Natural killer cell treated with Interleukin-12 subunit alpha and Interleukin-12 subunit beta and Interleukin-15 and Interleukin-18, amount 100 ng/mL, for 72 hours (primary cell): Measurements from ENCODE around the gene CXCR5. TPM values are rescaled to one million over a fixed set of nuclear protein-coding genes. Genes with fewer than 3 reads are reported as not detected.

Source experiments
- ATAC-seq, 2 donors: fragments of 150-1000 bp; cut with Tn5 transposase in 1 of 2; sonication (Bioruptor Pico), chemical (Tn5 transposase) in 1 of 2; 2 replicates each; pipeline ENCODE4 v1.10.0; 2021
- DNase-seq: peaks from one replicate; pipeline ENCODE4 v3.0.0; 2022; ENCODE audit warnings: low spot score
- H3K27ac Mint-ChIP-seq, 2 donors: 1 replicate in 1 of 2; 2 replicates in 1 of 2; pipeline ENCODE4 v1.8.0; 2022; ENCODE audit warnings: mixed read lengths in 2 of 2, mild to moderate bottlenecking in 1 of 2, moderate library complexity in 1 of 2
- H3K27me3 Mint-ChIP-seq, 2 donors: 1 replicate in 1 of 2; 2 replicates in 1 of 2; pipeline ENCODE4 v1.8.0; 2022; ENCODE audit warnings: mixed read lengths in 2 of 2
- H3K36me3 Mint-ChIP-seq: one replicate; pipeline ENCODE4 v1.8.0; 2022; ENCODE audit warnings: mixed read lengths
- H3K4me1 Mint-ChIP-seq, 2 donors: 1 replicate in 1 of 2; 2 replicates in 1 of 2; pipeline ENCODE4 v1.8.0; 2022; ENCODE audit warnings: low read depth in 2 of 2, mixed read lengths in 2 of 2, mild to moderate bottlenecking in 1 of 2
- H3K4me3 Mint-ChIP-seq: one replicate; pipeline ENCODE4 v1.8.0; 2022; ENCODE audit warnings: mixed read lengths
- H3K9me3 Mint-ChIP-seq: 2 replicates; pipeline ENCODE4 v1.8.0; 2022; ENCODE audit warnings: mixed read lengths
- total RNA-seq, 2 donors: library from RNA; stranded (reverse); gene quantifications; one replicate each; pipeline ENCODE4 v1.2.3, GENCODE V29; 2022

The CXCR5 gene
- total RNA-seq, 2 donors from 2014 or later, result 3.1 to 6.3 TPM

GRCh38 chr11:118927554-118928100 is 43.9 kb downstream of the CXCR5 start:
- H3K36me3 Mint-ChIP-seq, result no peaks in the 10 kb centered on the region
- ATAC-seq (no peak), DNase-seq (no peak)
- H3K27me3 Mint-ChIP-seq, result no peaks in the 10 kb centered on the region
- H3K4me1 Mint-ChIP-seq, result peaks cover 56% of the 10 kb centered on the region in 2 donors
- H3K9me3 Mint-ChIP-seq, result no peaks in the 10 kb centered on the region
- H3K4me3 Mint-ChIP-seq, result peak overlapping the region; percentile 95
- peak overlapping the region; percentile 86 to 89 for H3K27ac Mint-ChIP-seq

- no peaks in the 10 kb centered on the region for H3K36me3 Mint-ChIP-seq
- peaks cover 50 to 52% of the 10 kb centered on the region in 2 donors for H3K4me1 Mint-ChIP-seq
- peak; percentile 72 to 82 for ATAC-seq
- H3K9me3 Mint-ChIP-seq, result no peaks in the 10 kb centered on the region
- no peaks in the 10 kb centered on the region for H3K27me3 Mint-ChIP-seq
- peak overlapping the region; percentile 86 to 89 for H3K27ac Mint-ChIP-seq
- peak overlapping the region; percentile 95 for H3K4me3 Mint-ChIP-seq
- DNase-seq, result peak; percentile 91
These were observed 44.6 kb downstream of the CXCR5 start for GRCh38 chr11:118928101-118928869.

DNA sequence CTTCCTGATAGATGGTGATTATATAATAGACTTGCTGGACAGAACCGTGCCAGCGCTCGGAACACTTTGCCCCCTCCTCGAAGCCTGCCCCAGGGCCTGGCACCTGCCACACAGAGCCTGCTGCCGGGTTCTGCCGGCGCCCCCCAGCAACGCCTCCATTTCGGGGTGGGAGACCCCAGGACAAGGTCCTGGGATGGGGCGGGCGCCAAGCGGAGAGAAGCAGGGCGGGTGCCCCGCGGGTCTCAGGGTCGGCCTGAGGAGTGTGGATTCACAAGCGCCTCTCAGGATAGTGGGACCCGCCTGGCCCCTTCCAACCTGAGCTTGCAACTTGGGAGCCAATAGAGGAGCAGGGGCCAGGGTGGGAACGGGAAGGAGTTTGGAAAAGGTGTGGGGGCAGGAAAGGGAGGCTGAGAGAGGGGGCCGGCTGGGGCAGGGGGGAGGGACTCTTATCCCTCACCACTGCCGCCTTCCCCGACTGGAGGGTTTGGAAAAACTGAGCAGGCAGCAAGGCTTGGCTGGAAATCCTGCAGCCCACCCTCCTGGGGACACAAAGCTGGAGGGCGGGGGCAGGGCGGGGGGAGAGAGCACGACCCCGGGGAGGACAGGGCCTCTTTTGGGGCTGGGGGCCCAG is 45.3 kb downstream of the CXCR5 start:
- peak overlapping the region; percentile 86 to 89 for H3K27ac Mint-ChIP-seq
- peaks cover 43 to 45% of the 10 kb centered on the region in 2 donors for H3K4me1 Mint-ChIP-seq
- no peaks in the 10 kb centered on the region for H3K9me3 Mint-ChIP-seq
- DNase-seq (no peak), ATAC-seq (peak; percentile 3 to 25)
- H3K36me3 Mint-ChIP-seq, result no peaks in the 10 kb centered on the region
- H3K27me3 Mint-ChIP-seq, result no peaks in the 10 kb centered on the region
- peak overlapping the region; percentile 95 for H3K4me3 Mint-ChIP-seq

- no peaks in the 10 kb centered on the region for H3K9me3 Mint-ChIP-seq
- peak overlapping the region; percentile 77 for H3K4me3 Mint-ChIP-seq
- H3K27ac Mint-ChIP-seq, result peak overlapping the region; percentile 67 to 89
- peaks cover 38% of the 10 kb centered on the region in 2 donors for H3K4me1 Mint-ChIP-seq
- ATAC-seq (peak; percentile 21 to 52), DNase-seq (no peak)
- no peaks in the 10 kb centered on the region for H3K36me3 Mint-ChIP-seq
- H3K27me3 Mint-ChIP-seq, result no peaks in the 10 kb centered on the region
These were observed 45.9 kb downstream of the CXCR5 start for GRCh38 chr11:118929501-118930093.

- Mint-ChIP-seq H3K4me1 (peaks cover 38% of the 10 kb centered on the region in 2 donors), H3K9me3 (no peaks in the 10 kb centered on the region), H3K27me3 (no peaks in the 10 kb centered on the region), H3K36me3 (no peaks in the 10 kb centered on the region), H3K4me3 (peak overlapping the region; percentile 77), H3K27ac (peak overlapping the region; percentile 67 to 89)
- peak; percentile 7 to 34 for ATAC-seq
- peak; percentile 80 for DNase-seq
These were observed 46.5 kb downstream of the CXCR5 start for GRCh38 chr11:118930094-118930712.

GRCh38 chr11:118931571-118931970 is 47.9 kb downstream of the CXCR5 start:
- Mint-ChIP-seq H3K27ac (no peak overlapping the region), H3K27me3 (no peaks in the 10 kb centered on the region), H3K4me1 (peaks cover 31 to 33% of the 10 kb centered on the region in 2 donors), H3K9me3 (no peaks in the 10 kb centered on the region), H3K4me3 (no peak overlapping the region), H3K36me3 (no peaks in the 10 kb centered on the region)
- no peak for ATAC-seq
- DNase-seq, result no peak

- no peak overlapping the region for H3K27ac Mint-ChIP-seq
- no peak for DNase-seq
These were observed 49.8 kb downstream of the CXCR5 start for GRCh38 chr11:118933486-118933885.

DNA sequence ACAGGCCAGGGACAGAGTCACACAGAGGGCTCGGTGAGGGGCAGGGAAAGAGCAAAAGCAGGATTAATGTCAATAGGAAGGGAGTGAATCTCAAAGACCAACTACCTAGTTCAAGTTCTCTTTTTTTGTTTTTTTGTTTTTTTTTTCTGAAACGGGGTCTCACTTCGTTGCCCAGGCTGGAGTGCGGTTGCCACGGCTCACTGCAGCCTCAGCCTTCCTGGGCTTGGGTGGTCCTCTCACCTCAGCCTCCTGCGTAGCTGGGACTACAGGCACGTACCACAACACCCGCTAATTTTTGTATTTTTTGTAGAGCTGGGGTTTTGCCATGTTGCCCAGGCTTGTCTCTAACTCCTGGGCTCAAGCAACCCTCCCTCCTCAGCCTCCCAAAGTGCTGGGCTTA is 51.7 kb downstream of the CXCR5 start:
- ATAC-seq, result no peak
- no peaks in the 10 kb centered on the region for H3K9me3 Mint-ChIP-seq
- no peaks in the 10 kb centered on the region for H3K36me3 Mint-ChIP-seq
- peaks cover 13 to 19% of the 10 kb centered on the region in 2 donors for H3K4me1 Mint-ChIP-seq
- H3K4me3 Mint-ChIP-seq, result no peak overlapping the region
- H3K27ac Mint-ChIP-seq, result no peak overlapping the region
- DNase-seq, result no peak
- H3K27me3 Mint-ChIP-seq, result peaks cover 11 to 15% of the 10 kb centered on the region in 2 donors

More at GRCh38 chr11:118933486-118933885, 49.8 kb downstream of the CXCR5 start:
- H3K4me1 Mint-ChIP-seq, result peaks cover 13 to 17% of the 10 kb centered on the region in 2 donors
- ATAC-seq, result no peak
- H3K9me3 Mint-ChIP-seq, result no peaks in the 10 kb centered on the region
- peaks cover 3 to 11% of the 10 kb centered on the region in 2 donors for H3K27me3 Mint-ChIP-seq
- no peak overlapping the region for H3K4me3 Mint-ChIP-seq
- no peaks in the 10 kb centered on the region for H3K36me3 Mint-ChIP-seq

- Mint-ChIP-seq H3K27me3 (peaks cover 15 to 19% of the 10 kb centered on the region in 2 donors), H3K9me3 (no peaks in the 10 kb centered on the region), H3K27ac (no peak overlapping the region), H3K36me3 (no peaks in the 10 kb centered on the region), H3K4me3 (no peak overlapping the region), H3K4me1 (peaks cover 4 to 11% of the 10 kb centered on the region in 2 donors)
- ATAC-seq (no peak), DNase-seq (no peak)
These were observed 55.1 kb downstream of the CXCR5 start for GRCh38 chr11:118938491-118939403.

DNA sequence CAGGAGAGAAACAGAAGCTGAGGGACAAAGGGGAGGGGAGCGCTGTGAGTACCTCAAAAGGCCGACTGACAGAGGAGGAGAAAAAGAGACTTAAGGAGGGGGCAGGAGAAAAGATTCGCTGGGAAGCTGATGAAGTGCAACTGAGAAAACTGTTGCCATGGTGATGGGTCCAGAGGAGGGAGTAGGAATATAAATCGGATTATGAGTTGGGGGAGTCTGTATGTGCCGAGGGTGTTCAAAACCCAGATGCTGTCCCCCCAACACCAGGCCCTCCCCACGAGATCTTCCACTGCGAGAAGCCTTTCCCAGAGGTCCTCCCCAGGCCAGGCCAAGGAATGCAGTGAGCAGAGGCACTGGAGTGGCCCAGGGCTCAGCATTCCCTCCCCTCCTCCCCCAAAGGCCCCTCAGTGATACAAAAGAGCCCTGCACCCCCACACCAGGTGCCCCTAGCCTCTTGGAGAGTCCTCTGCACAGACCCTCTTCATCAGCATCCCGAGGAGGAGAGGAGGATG is 55.8 kb downstream of the CXCR5 start:
- H3K4me1 Mint-ChIP-seq, result peaks cover 4 to 11% of the 10 kb centered on the region in 2 donors
- no peaks in the 10 kb centered on the region for H3K9me3 Mint-ChIP-seq
- H3K27me3 Mint-ChIP-seq, result peaks cover 15 to 19% of the 10 kb centered on the region in 2 donors
- H3K36me3 Mint-ChIP-seq, result no peaks in the 10 kb centered on the region
- H3K27ac Mint-ChIP-seq, result no peak overlapping the region
- H3K4me3 Mint-ChIP-seq, result no peak overlapping the region
- ATAC-seq (no peak), DNase-seq (no peak)

DNA sequence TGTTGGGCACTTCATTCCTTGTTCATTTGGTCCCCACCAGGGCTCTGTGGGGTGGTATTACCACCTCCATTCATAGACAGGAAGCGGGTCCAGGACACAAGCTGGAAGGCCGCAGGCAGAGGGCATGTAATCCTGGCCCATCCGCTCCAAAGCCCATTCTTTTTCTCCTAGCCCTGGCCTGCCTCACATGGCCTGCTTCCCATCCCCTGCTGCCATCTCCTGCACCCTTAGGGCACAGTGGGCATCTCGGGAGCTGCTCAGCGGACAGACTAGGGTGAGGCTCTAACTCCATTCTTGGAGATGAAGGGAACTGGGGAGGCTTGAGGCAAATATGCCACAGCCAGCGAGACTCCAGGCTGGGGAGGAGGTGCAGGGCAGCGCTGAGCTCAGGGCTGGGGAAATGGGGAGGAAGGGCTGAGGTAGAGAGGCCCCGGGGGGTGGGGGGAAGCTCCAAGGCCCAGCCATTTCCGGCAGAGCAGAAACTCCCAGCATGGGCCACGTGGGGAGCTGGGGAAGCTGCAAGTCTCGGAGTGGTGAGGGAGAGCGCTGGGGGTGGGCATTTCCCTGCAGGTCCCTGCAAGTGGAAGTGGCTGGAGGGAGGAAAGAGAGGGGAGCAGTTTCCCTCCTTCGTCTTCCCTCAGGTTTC is 56.4 kb downstream of the CXCR5 start:
- no peak overlapping the region for H3K4me3 Mint-ChIP-seq
- DNase-seq (no peak), ATAC-seq (peak; percentile 73 to 84)
- H3K9me3 Mint-ChIP-seq, result no peaks in the 10 kb centered on the region
- H3K27ac Mint-ChIP-seq, result no peak overlapping the region
- H3K27me3 Mint-ChIP-seq, result peaks cover 18 to 20% of the 10 kb centered on the region in 2 donors
- H3K4me1 Mint-ChIP-seq, result peaks cover 4 to 11% of the 10 kb centered on the region in 2 donors
- no peaks in the 10 kb centered on the region for H3K36me3 Mint-ChIP-seq

GRCh38 chr11:118947091-118947490 is 63.4 kb downstream of the CXCR5 start:
- H3K4me3 Mint-ChIP-seq, result no peak overlapping the region
- H3K4me1 Mint-ChIP-seq, result no peaks in the 10 kb centered on the region
- no peak overlapping the region for H3K27ac Mint-ChIP-seq
- no peaks in the 10 kb centered on the region for H3K9me3 Mint-ChIP-seq
- H3K36me3 Mint-ChIP-seq, result no peaks in the 10 kb centered on the region
- ATAC-seq, result no peak
- DNase-seq, result no peak
- H3K27me3 Mint-ChIP-seq, result peaks cover 19 to 29% of the 10 kb centered on the region in 2 donors
